GM21786 (cell line): Measurements from ENCODE around the gene HECW1.
"Not testable (repeated sequence)": the region's sequence is repeated elsewhere in the genome, so short reads cannot be mapped to it uniquely, and the experiment has no call there.

Experiments
- ATAC-seq: cut with Tn5 transposase; IDR thresholded peaks from one replicate; pipeline ENCODE4 v1.9.1; 2021; ENCODE audit not compliant: unreplicated experiment

HECW1 gene

GRCh38 chr7:43460733-43461348 is 348.4 kb downstream of the HECW1 start:
- ATAC-seq: no peak

- no peak for ATAC-seq
Observed at GRCh38 chr7:43461349-43462024, 349.0 kb downstream of the HECW1 start.

- ATAC-seq: no peak
Observed at GRCh38 chr7:43462836-43463235, 350.4 kb downstream of the HECW1 start.

- ATAC-seq: no peak
Observed at GRCh38 chr7:43463401-43463980, 351.0 kb downstream of the HECW1 start.

- no peak for ATAC-seq
Observed at GRCh38 chr7:43465581-43466554, 353.4 kb downstream of the HECW1 start.

- ATAC-seq: no peak
Observed at GRCh38 chr7:43467406-43467805, 355.0 kb downstream of the HECW1 start.

GRCh38 chr7:43467846-43468245 is 355.4 kb downstream of the HECW1 start:
- no peak for ATAC-seq

- no peak for ATAC-seq
Observed at GRCh38 chr7:43469051-43469450, 356.6 kb downstream of the HECW1 start.

- ATAC-seq: no peak
Observed at GRCh38 chr7:43470110-43470509, 357.7 kb downstream of the HECW1 start.

- ATAC-seq: no peak
Observed at GRCh38 chr7:43475983-43476382, 363.5 kb downstream of the HECW1 start.

- ATAC-seq: no peak
Observed at GRCh38 chr7:43476896-43477295, 364.4 kb downstream of the HECW1 start.

GRCh38 chr7:43479042-43479441 is 366.6 kb downstream of the HECW1 start:
- no peak for ATAC-seq

- no peak for ATAC-seq
Observed at GRCh38 chr7:43479543-43479942, 367.1 kb downstream of the HECW1 start.

- ATAC-seq: no peak
Observed at GRCh38 chr7:43480581-43480980, 368.1 kb downstream of the HECW1 start.

GRCh38 chr7:43481902-43482678 is 369.6 kb downstream of the HECW1 start:
- no peak for ATAC-seq

- ATAC-seq: no peak
Observed at GRCh38 chr7:43482679-43483252, 370.3 kb downstream of the HECW1 start.

- ATAC-seq: no peak
Observed at GRCh38 chr7:43484678-43485395, 372.4 kb downstream of the HECW1 start.

- ATAC-seq: no peak
Observed at GRCh38 chr7:43485580-43485979, 373.1 kb downstream of the HECW1 start.

GRCh38 chr7:43486008-43486407 is 373.6 kb downstream of the HECW1 start:
- not testable (repeated sequence) for ATAC-seq

- no peak for ATAC-seq
Observed at GRCh38 chr7:43486634-43487033, 374.2 kb downstream of the HECW1 start.
